Fibroblast of lung (primary cell): ENCODE results near the gene GOLGA8B. TPM values are rescaled to one million over a fixed set of nuclear protein-coding genes. Genes with fewer than 3 reads are reported as not detected.

Experiments used
- DNase-seq, 2 donors: peaks; one replicate each; pipeline versions ENCODE4 v3.0.0 to v3.0.0-alpha.2; 2010; ENCODE audit warnings: low read depth in 2 of 2
- H2AFZ ChIP-seq: 2 replicates; pipeline ENCODE4 v1.5.1; 2012; ENCODE audit warnings: low read length, control low read depth, inconsistent platforms
- H3K27ac ChIP-seq: 2 replicates; pipeline ENCODE4 v1.5.1; 2011; ENCODE audit warnings: low read length, control low read depth; ENCODE audit not compliant: insufficient read depth
- H3K27me3 ChIP-seq: 2 replicates; pipeline ENCODE4 v1.5.1; 2011; ENCODE audit warnings: mild to moderate bottlenecking, low read length; ENCODE audit not compliant: control insufficient read depth, insufficient read depth
- H3K36me3 ChIP-seq: 2 replicates; pipeline ENCODE4 v1.5.1; 2011; ENCODE audit warnings: low read length; ENCODE audit not compliant: control insufficient read depth, insufficient read depth
- H3K4me1 ChIP-seq: 2 replicates; pipeline ENCODE4 v1.5.1; 2011; ENCODE audit warnings: low read length; ENCODE audit not compliant: control insufficient read depth, insufficient read depth; ENCODE audit errors: extremely low read depth
- H3K4me2 ChIP-seq: 2 replicates; pipeline ENCODE4 v1.5.1; 2011; ENCODE audit warnings: low read length, control low read depth; ENCODE audit not compliant: insufficient read depth; ENCODE audit errors: extremely low read depth
- H3K4me3 ChIP-seq, 4 experiments: fragments of 200-600 bp in 1 of 4; sonication (generic) in 1 of 4; replicated peaks in 1 of 4; 2 replicates each; pipeline ENCODE4 v1.5.1; 2011 to 2016; ENCODE audit warnings: low read length in 4 of 4, low read depth in 3 of 4, mild to moderate bottlenecking in 3 of 4, control low read depth in 2 of 4, inconsistent platforms in 1 of 4, mixed read lengths in 1 of 4; ENCODE audit not compliant: insufficient read depth in 1 of 4; ENCODE audit errors: control extremely low read depth in 1 of 4
- H3K79me2 ChIP-seq: 2 replicates; pipeline ENCODE4 v1.5.1; 2012; ENCODE audit warnings: mild to moderate bottlenecking, low read length, inconsistent platforms; ENCODE audit not compliant: control insufficient read depth, insufficient read depth
- H3K9ac ChIP-seq: 2 replicates; pipeline ENCODE4 v1.5.1; 2011; ENCODE audit warnings: mild to moderate bottlenecking, low read length, control low read depth; ENCODE audit not compliant: insufficient read depth
- H3K9me3 ChIP-seq: 2 replicates; pipeline ENCODE4 v1.5.1; 2012; ENCODE audit warnings: low read depth, low read length; ENCODE audit not compliant: control insufficient read depth, insufficient read depth
- H4K20me1 ChIP-seq: 2 replicates; pipeline ENCODE4 v1.5.1; 2011; ENCODE audit warnings: low read length; ENCODE audit not compliant: control insufficient read depth, insufficient read depth; ENCODE audit errors: extremely low read depth
- EZH2 ChIP-seq: IDR thresholded peaks from 2 replicates; pipeline ENCODE4 v1.5.1; 2012; ENCODE audit warnings: low read length, control low read depth, mild to moderate bottlenecking; ENCODE audit errors: missing control alignments
- polyA plus RNA-seq, 2 donors: library from polyadenylated mRNA; depleted of rRNA in 1 of 2; stranded (reverse) in 1 of 2; unstranded in 1 of 2; fragments of >200 nt; gene quantifications; 2 replicates each; pipeline ENCODE4 v1.2.1, GENCODE V29; 2011 to 2012; ENCODE audit warnings: missing spikeins in 1 of 2
- total RNA-seq: library from RNA; depleted of rRNA; stranded (reverse); fragments of >200 nt; gene quantifications from 2 replicates; pipeline ENCODE4 v1.2.1, GENCODE V29; 2014
- TF ChIP-seq, protein P1 (sequence below), 2 donors: IDR thresholded peaks in 1 of 2; conservative IDR thresholded peaks in 1 of 2; 1 replicate in 1 of 2; 2 replicates in 1 of 2; pipeline ENCODE4 v1.5.1; 2011 to 2012; ENCODE audit warnings: low read length in 2 of 2, control low read depth in 1 of 2, inconsistent platforms in 1 of 2, low read depth in 1 of 2, mild to moderate bottlenecking in 1 of 2

Gene GOLGA8B
- total and polyA plus RNA-seq, 2 donors (not counting 1 experiment from before 2014, with no cell fraction given), result 14.7 to 19.6 TPM

DNA sequence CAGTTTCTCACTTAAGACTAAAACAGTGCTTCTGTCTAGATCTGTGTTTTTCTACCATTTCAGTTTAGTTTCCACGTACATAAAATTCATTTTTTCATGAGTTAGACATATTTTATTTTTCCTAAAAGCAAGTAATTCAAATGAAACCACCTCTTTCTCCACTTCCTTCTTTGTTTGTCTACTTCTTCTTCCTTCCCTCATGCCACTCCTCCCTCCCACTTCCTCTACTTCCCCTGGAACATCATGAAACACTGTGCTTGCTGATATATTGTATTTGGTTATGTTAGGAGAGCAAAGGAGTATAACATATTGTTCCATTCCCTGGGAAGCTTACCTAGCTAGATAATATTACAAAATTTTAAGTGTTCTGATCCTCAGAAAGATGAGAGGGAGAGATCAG lies 36.7 kb upstream of the GOLGA8B start:
- H2AFZ ChIP-seq, result no peak overlapping the region
- no peak for TF ChIP-seq EZH2
- TF ChIP-seq, protein P1, sequence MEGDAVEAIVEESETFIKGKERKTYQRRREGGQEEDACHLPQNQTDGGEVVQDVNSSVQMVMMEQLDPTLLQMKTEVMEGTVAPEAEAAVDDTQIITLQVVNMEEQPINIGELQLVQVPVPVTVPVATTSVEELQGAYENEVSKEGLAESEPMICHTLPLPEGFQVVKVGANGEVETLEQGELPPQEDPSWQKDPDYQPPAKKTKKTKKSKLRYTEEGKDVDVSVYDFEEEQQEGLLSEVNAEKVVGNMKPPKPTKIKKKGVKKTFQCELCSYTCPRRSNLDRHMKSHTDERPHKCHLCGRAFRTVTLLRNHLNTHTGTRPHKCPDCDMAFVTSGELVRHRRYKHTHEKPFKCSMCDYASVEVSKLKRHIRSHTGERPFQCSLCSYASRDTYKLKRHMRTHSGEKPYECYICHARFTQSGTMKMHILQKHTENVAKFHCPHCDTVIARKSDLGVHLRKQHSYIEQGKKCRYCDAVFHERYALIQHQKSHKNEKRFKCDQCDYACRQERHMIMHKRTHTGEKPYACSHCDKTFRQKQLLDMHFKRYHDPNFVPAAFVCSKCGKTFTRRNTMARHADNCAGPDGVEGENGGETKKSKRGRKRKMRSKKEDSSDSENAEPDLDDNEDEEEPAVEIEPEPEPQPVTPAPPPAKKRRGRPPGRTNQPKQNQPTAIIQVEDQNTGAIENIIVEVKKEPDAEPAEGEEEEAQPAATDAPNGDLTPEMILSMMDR (conservative IDR thresholded peaks at IDR 0.05 in 1 of 2, IDR thresholded peaks at IDR 0.05 in 1 of 2; ENCODE audit: low read depth in 1 of 2, low read length in 2 of 2), result no peak

GRCh38 chr15:34619151-34619550 lies 35.7 kb upstream of the GOLGA8B start:
- no peak overlapping the region for H3K4me3 ChIP-seq
- no peak for DNase-seq
- no peak overlapping the region for H3K4me2 ChIP-seq
- H3K9ac ChIP-seq, result no peak overlapping the region
- TF ChIP-seq, protein P1 (conservative IDR thresholded peaks at IDR 0.05 in 1 of 2, IDR thresholded peaks at IDR 0.05 in 1 of 2; ENCODE audit: low read depth in 1 of 2, low read length in 2 of 2), result no peak
- no peak for TF ChIP-seq EZH2
- H3K4me1 ChIP-seq, result no peaks in the 10 kb centered on the region
- H3K9me3 ChIP-seq, result no peaks in the 10 kb centered on the region
- no peaks in the 10 kb centered on the region for H3K36me3 ChIP-seq
- H3K27me3 ChIP-seq, result no peaks in the 10 kb centered on the region
- no peak overlapping the region for H2AFZ ChIP-seq
- H3K79me2 ChIP-seq, result no peaks in the 10 kb centered on the region
- no peaks in the 10 kb centered on the region for H4K20me1 ChIP-seq
- H3K27ac ChIP-seq, result no peak overlapping the region

More for the DNA sequence above, 36.7 kb upstream of the GOLGA8B start:
- no peaks in the 10 kb centered on the region for H3K79me2 ChIP-seq
- H3K9me3 ChIP-seq, result no peaks in the 10 kb centered on the region
- H3K27ac ChIP-seq, result no peak overlapping the region
- no peak overlapping the region for H3K4me3 ChIP-seq
- no peak for DNase-seq
- no peak overlapping the region for H3K9ac ChIP-seq
- H4K20me1 ChIP-seq, result no peaks in the 10 kb centered on the region
- no peaks in the 10 kb centered on the region for H3K4me1 ChIP-seq
- H3K4me2 ChIP-seq, result no peak overlapping the region
- no peaks in the 10 kb centered on the region for H3K36me3 ChIP-seq
- H3K27me3 ChIP-seq, result no peaks in the 10 kb centered on the region

- Histone ChIP-seq H3K4me3 (no peak overlapping the region), H3K27ac (no peak overlapping the region), H3K27me3 (no peaks in the 10 kb centered on the region), H4K20me1 (no peaks in the 10 kb centered on the region), H3K9ac (no peak overlapping the region), H2AFZ (no peak overlapping the region), H3K4me1 (no peaks in the 10 kb centered on the region), H3K36me3 (no peaks in the 10 kb centered on the region), H3K79me2 (no peaks in the 10 kb centered on the region), H3K9me3 (no peaks in the 10 kb centered on the region), H3K4me2 (no peak overlapping the region)
- DNase-seq, result no peak
- TF ChIP-seq, protein P1 (conservative IDR thresholded peaks at IDR 0.05 in 1 of 2, IDR thresholded peaks at IDR 0.05 in 1 of 2; ENCODE audit: low read depth in 1 of 2, low read length in 2 of 2), result no peak
- no peak for TF ChIP-seq EZH2
Observed at GRCh38 chr15:34618073-34618472, 34.6 kb upstream of the GOLGA8B start.
